Measurements from ENCODE around the gene RNF111. TPM values are rescaled to one million over a fixed set of nuclear protein-coding genes. Genes with fewer than 3 reads are reported as not detected.
A peak's percentile ranks its signal among the peaks of the same experiment; 100 is the strongest.
"Not testable (repeated sequence)": the region's sequence is repeated elsewhere in the genome, so short reads cannot be mapped to it uniquely, and the experiment has no call there.

RNF111 gene
- polyA plus RNA-seq, 1 experiment = 28.7 TPM

- H3K27me3 ChIP-seq (ENCODE audit: control insufficient read depth, insufficient read depth, low read length); DNase-seq (ENCODE audit: low read depth); POLR2A ChIA-PET; H3K36me3 ChIP-seq (ENCODE audit: control insufficient read depth, insufficient read depth, low read length); H3K4me3 ChIP-seq (ENCODE audit: low read depth, low read length): not testable (repeated sequence)
- CTCF ChIA-PET = interaction anchor here (0.7 to 1.1 kb wide), 2 partner anchors 11 to 17 kb away, joined by 3 to 5 read pairs; no protein-coding TSS in a partner anchor
- TF ChIP-seq CTCF (IDR thresholded peaks at IDR 0.05; ENCODE audit: insufficient read depth, low read depth, low read length) = peak; percentile 36; the same call in 1 of the 2 replicates
These were observed 157.1 kb downstream of the RNF111 start for GRCh38 chr15:59144594-59144993.

Other genes starting within 250 kb of the RNF111 start
- gene ADAM10, start 238.0 kb upstream of the RNF111 start, polyA plus RNA-seq (2011; rRNA removed) = 106 and 142 TPM in 2 replicates
- 7.8 and 12.8 TPM in 2 replicates for gene MINDY2, start 216.4 kb upstream of the RNF111 start, polyA plus RNA-seq (2011; rRNA removed)
- gene SLTM, start 54.0 kb upstream of the RNF111 start, polyA plus RNA-seq (2011; rRNA removed) = 14.3 and 25.5 TPM in 2 replicates
- gene CCNB2, start 117.5 kb downstream of the RNF111 start, polyA plus RNA-seq (2011; rRNA removed) = 33.5 and 45.3 TPM in 2 replicates
- not detected in 2 replicates for gene LDHAL6B, start 219.2 kb downstream of the RNF111 start, polyA plus RNA-seq (2011; rRNA removed)

Data from BJ (cell line).